ENCODE data around the gene NOC2L. TPM values are rescaled to one million over a fixed set of nuclear protein-coding genes. Genes with fewer than 3 reads are reported as not detected.
A peak's percentile ranks its signal among the peaks of the same experiment; 100 is the strongest.

NOC2L gene
- total RNA-seq, 1 donor from 2014 or later: 46.5 TPM

GRCh38 chr1:970242-970972 lies 11.4 kb upstream of the NOC2L start:
- peaks cover 18% of the 10 kb centered on the region for H3K4me1 ChIP-seq
- DNase-seq: no peak
- ATAC-seq: no peak
- intact Hi-C loops (cut with DNase I): no loop called here
- H3K27ac ChIP-seq: no peak overlapping the region
- H3K4me3 ChIP-seq: no peak overlapping the region
- peaks cover 63% of the 10 kb centered on the region for H3K27me3 ChIP-seq (ENCODE audit: low read depth)
- TF ChIP-seq, protein P1, sequence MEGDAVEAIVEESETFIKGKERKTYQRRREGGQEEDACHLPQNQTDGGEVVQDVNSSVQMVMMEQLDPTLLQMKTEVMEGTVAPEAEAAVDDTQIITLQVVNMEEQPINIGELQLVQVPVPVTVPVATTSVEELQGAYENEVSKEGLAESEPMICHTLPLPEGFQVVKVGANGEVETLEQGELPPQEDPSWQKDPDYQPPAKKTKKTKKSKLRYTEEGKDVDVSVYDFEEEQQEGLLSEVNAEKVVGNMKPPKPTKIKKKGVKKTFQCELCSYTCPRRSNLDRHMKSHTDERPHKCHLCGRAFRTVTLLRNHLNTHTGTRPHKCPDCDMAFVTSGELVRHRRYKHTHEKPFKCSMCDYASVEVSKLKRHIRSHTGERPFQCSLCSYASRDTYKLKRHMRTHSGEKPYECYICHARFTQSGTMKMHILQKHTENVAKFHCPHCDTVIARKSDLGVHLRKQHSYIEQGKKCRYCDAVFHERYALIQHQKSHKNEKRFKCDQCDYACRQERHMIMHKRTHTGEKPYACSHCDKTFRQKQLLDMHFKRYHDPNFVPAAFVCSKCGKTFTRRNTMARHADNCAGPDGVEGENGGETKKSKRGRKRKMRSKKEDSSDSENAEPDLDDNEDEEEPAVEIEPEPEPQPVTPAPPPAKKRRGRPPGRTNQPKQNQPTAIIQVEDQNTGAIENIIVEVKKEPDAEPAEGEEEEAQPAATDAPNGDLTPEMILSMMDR (IDR thresholded peaks at IDR 0.05): no peak
- no peaks in the 10 kb centered on the region for H3K36me3 ChIP-seq
- H3K9me3 ChIP-seq: no peaks in the 10 kb centered on the region

- peaks cover 16% of the 10 kb centered on the region for H3K4me1 ChIP-seq
- H3K27ac ChIP-seq: no peak overlapping the region
- DNase-seq: no peak
- H3K4me3 ChIP-seq: no peak overlapping the region
- ATAC-seq: no peak
- H3K36me3 ChIP-seq: no peaks in the 10 kb centered on the region
- intact Hi-C loops (cut with DNase I): no loop called here
- H3K27me3 ChIP-seq (ENCODE audit: low read depth): peaks cover 57% of the 10 kb centered on the region
- TF ChIP-seq, protein P1 (IDR thresholded peaks at IDR 0.05): no peak
- no peaks in the 10 kb centered on the region for H3K9me3 ChIP-seq
Observed at GRCh38 chr1:969260-969855, 10.3 kb upstream of the NOC2L start.

DNA sequence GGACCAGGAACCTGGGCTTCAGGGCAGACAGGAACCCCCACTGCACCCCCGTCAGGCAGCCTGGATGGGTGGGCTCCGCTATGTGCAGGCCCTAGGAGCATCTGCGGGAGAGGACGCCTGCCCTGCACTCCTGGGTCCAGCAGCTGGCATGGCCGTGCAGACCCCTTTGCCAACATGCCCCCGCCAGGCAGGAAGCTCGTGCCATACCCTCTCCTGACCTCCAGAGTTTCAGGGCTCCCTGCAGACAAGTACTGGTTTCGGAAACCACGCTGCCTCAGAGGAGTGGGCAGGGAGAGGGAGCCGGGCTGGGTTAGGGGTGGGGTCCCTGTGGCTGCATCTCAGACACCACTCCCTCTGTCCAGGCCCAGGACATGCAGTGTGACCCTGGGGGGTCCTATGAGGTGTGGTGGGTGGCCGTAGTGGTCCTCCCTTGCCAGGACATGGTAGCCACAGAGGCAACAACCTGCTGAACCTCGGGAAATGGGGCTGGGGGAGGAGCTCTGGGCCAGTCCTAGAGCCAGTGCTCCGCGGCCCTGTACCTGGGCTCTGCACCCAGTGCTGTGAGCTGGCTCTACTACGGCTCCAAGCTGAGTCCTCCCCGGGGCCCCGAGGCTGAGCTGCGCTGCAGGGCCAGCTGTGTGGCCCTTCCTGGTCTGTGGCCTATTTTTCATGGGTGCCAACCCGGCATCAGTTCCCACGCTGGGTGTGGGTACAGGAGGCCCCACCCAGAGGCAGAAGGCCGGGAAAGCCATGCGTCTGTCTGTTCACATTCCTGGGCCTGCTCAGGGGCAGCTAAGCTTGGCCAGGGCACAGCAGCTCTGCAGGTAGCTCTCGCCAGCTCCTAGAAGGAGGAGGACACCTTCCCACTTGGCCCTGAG lies 8.6 kb upstream of the NOC2L start:
- TF ChIP-seq, protein P1 (IDR thresholded peaks at IDR 0.05): no peak
- intact Hi-C loops (cut with DNase I): no loop called here
- H3K4me3 ChIP-seq: no peak overlapping the region
- peaks cover 40% of the 10 kb centered on the region for H3K27me3 ChIP-seq (ENCODE audit: low read depth)
- peaks cover 16% of the 10 kb centered on the region for H3K4me1 ChIP-seq
- DNase-seq: no peak
- no peak for ATAC-seq
- no peak overlapping the region for H3K27ac ChIP-seq
- H3K9me3 ChIP-seq: no peaks in the 10 kb centered on the region
- peaks cover 1% of the 10 kb centered on the region for H3K36me3 ChIP-seq

DNA sequence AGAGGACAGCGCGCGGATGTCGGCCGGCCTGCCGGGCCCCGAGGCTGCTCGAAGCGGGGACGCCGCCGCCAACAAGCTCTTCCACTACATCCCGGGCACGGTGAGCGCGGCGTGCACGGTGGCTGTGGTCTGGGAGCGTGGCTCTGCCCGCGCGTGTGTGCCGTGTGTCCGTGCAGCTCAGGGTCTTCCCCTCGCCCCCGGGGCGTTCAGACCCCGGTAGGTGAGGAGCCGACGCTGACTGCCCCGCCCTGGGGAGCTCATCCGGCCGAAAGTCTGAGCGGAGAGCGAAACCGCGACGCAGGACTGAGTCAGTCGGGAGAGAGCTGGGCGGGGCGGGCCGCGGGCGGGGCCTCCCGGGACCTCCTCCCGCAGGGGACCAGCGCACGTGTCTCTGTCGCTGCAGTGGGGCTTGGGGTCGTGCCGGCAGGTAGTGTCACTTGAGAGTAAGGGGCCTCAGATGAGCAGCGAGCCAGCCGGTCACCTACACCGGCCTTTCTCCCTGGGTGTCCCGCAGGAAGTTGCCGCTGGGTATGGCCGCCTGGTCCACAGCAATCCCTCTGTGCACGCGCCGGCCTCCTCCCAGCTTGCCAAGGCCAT lies 7.7 kb upstream of the NOC2L start:
- TF ChIP-seq, protein P1 (IDR thresholded peaks at IDR 0.05): no peak
- Histone ChIP-seq H3K4me1 (peaks cover 16% of the 10 kb centered on the region), H3K4me3 (peak overlapping the region; percentile 81), H3K27ac (peak overlapping the region; percentile 83), H3K9me3 (no peaks in the 10 kb centered on the region), H3K36me3 (peaks cover 6% of the 10 kb centered on the region), H3K27me3 (ENCODE audit: low read depth) (peaks cover 31% of the 10 kb centered on the region)
- DNase-seq: peak; percentile 85
- intact Hi-C loops (cut with DNase I): no loop called here
- peak; percentile 84 to 93 for ATAC-seq

DNA sequence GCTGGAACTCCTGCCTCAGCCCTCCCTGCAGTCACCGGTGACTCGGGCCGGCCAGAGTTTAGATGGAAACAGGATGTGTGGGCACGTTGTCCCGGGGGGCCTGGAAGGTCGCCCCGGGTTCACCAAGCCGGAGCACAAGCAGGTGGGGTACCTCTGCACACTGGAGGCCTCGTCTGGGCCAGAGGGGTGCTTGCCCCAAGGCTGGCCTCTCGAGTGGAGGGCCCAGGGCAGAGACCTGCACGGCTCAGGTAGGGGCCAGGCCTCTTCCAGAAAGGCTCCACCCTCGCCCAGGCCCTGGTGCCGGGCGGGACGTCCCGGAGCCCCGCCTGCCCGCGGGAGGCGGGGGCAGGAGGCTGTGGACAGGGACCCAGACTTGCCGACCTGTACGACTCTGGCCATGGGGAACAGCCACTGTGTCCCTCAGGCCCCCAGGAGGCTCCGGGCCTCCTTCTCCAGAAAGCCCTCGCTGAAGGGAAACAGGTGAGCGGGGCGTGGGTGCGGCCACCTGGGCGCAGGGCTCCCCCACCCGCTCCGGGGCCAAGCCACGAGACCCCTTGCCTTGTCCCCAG lies 7.2 kb upstream of the NOC2L start, which contains the start of gene PLEKHN1:
Gene PLEKHN1, plus strand, starts transcription at position 348 of the 569 bp plus-strand sequence. Its CDS starts 50 bp downstream, at position 398.
- TF ChIP-seq, protein P1 (IDR thresholded peaks at IDR 0.05): no peak
- H3K9me3 ChIP-seq: no peaks in the 10 kb centered on the region
- H3K27ac ChIP-seq: peak within 1 kb of the TSS; percentile 83
- H3K36me3 ChIP-seq: peaks cover 6% of the 10 kb centered on the region
- peak within 1 kb of the TSS; percentile 81 for H3K4me3 ChIP-seq
- H3K27me3 ChIP-seq (ENCODE audit: low read depth): peaks cover 26% of the 10 kb centered on the region
- DNase-seq: no peak
- intact Hi-C loops (cut with DNase I): no loop called here
- ATAC-seq: peak; percentile 81 to 93
- peaks cover 20% of the 10 kb centered on the region for H3K4me1 ChIP-seq
